SK-N-SH (cell line): ENCODE data around the gene STRIP2. TPM values are rescaled to one million over a fixed set of nuclear protein-coding genes. Genes with fewer than 3 reads are reported as not detected.
A peak's percentile ranks its signal among the peaks of the same experiment; 100 is the strongest.

Experiments used
- CTCF ChIA-PET: fragments of 300-600, 350-600 bp; formaldehyde crosslinking; extraction: SDS; loops from one replicate; lab custom pipeline; 2021; lab: Yijun Ruan, JAX
- POLR2A ChIA-PET: fragments of 350-600 bp; sonication (Branson Sonifier 250); formaldehyde crosslinking; extraction: SDS; loops from one replicate; lab custom pipeline; 2020; ENCODE audit warnings: antibody characterized with exemption, inconsistent platforms; lab: Yijun Ruan, JAX
- DNase-seq: peaks from one replicate; pipeline ENCODE4 v3.0.0; 2012
- H2AFZ ChIP-seq: fragments of 200-600 bp; sonication (generic); 2 replicates; pipeline ENCODE4 v1.8.1; 2016; ENCODE audit warnings: antibody characterized with exemption, mild to moderate bottlenecking, low read depth
- H3F3A ChIP-seq: fragments of 200-600 bp; sonication (generic); replicated peaks from 2 replicates; pipeline ENCODE3; 2016; ENCODE audit warnings: antibody characterized with exemption, mild to moderate bottlenecking; ENCODE audit not compliant: insufficient read depth
- H3K27ac ChIP-seq, 2 experiments: fragments of 200-500 bp in 1 of 2; fragments of 200-600 bp in 1 of 2; sonication (Bioruptor generic) in 1 of 2; sonication (generic), shearing (Covaris generic) in 1 of 2; 2 replicates each; pipeline versions ENCODE4 v1.5.1 to v1.6.1; 2014 to 2016; ENCODE audit warnings: low read depth in 2 of 2, inconsistent platforms in 1 of 2, low read length in 1 of 2, mild to moderate bottlenecking in 1 of 2, mixed read lengths in 1 of 2
- H3K27me3 ChIP-seq: fragments of 200-600 bp; sonication (generic), shearing (Covaris generic); 2 replicates; pipeline ENCODE4 v1.6.1; 2016; ENCODE audit warnings: mixed run types; ENCODE audit not compliant: insufficient read depth
- H3K36me3 ChIP-seq, 2 experiments: fragments of 200-500 bp in 1 of 2; fragments of 200-600 bp in 1 of 2; sonication (Bioruptor generic) in 1 of 2; sonication (generic) in 1 of 2; replicated peaks in 1 of 2; 2 replicates each; pipeline versions ENCODE3 to v1.5.1; 2014 to 2016; ENCODE audit warnings: low read length in 1 of 2, mild to moderate bottlenecking in 1 of 2; ENCODE audit not compliant: insufficient read depth in 2 of 2, control insufficient read depth in 1 of 2
- H3K4me1 ChIP-seq, 2 experiments: fragments of 200-500 bp in 1 of 2; fragments of 200-600 bp in 1 of 2; sonication (Bioruptor generic) in 1 of 2; sonication (generic), shearing (Covaris generic) in 1 of 2; 2 replicates each; pipeline versions ENCODE4 v1.5.1 to v1.6.1; 2014 to 2016; ENCODE audit warnings: low read depth in 1 of 2, low read length in 1 of 2, mixed run types in 1 of 2; ENCODE audit not compliant: insufficient read depth in 2 of 2, control insufficient read depth in 1 of 2
- H3K4me2 ChIP-seq: fragments of 200-600 bp; sonication (generic), shearing (Covaris generic); 2 replicates; pipeline ENCODE4 v1.6.1; 2017; ENCODE audit warnings: mixed run types
- H3K4me3 ChIP-seq, 2 experiments: fragments of 200-500 bp in 1 of 2; fragments of 200-600 bp in 1 of 2; sonication (Bioruptor generic) in 1 of 2; sonication (generic), shearing (Covaris generic) in 1 of 2; 2 replicates each; pipeline versions ENCODE4 v1.5.1 to v1.8.1; 2014 to 2016; ENCODE audit warnings: low read depth in 2 of 2, inconsistent platforms in 1 of 2, low read length in 1 of 2, mild to moderate bottlenecking in 1 of 2, mixed read lengths in 1 of 2, moderate library complexity in 1 of 2
- H3K79me2 ChIP-seq: fragments of 200-600 bp; sonication (generic); 2 replicates; pipeline ENCODE4 v1.8.1; 2017; ENCODE audit warnings: mild to moderate bottlenecking; ENCODE audit not compliant: insufficient read depth
- H3K9ac ChIP-seq: fragments of 200-600 bp; sonication (generic); 2 replicates; pipeline ENCODE4 v1.6.1; 2017; ENCODE audit warnings: mixed run types
- H3K9me2 ChIP-seq: fragments of 200-600 bp; sonication (generic); 2 replicates; pipeline ENCODE4 v1.6.1; 2017; ENCODE audit warnings: mixed run types
- H3K9me3 ChIP-seq: fragments of 200-600 bp; sonication (generic); 2 replicates; pipeline ENCODE4 v1.6.1; 2017; ENCODE audit warnings: mixed run types, mild to moderate bottlenecking, moderate library complexity
- H4K20me1 ChIP-seq: fragments of 200-600 bp; sonication (generic); 2 replicates; pipeline ENCODE4 v1.6.1; 2017; ENCODE audit warnings: mild to moderate bottlenecking, mixed run types; ENCODE audit not compliant: insufficient read depth
- CHD2 ChIP-seq: fragments of 150-350 bp; IDR thresholded peaks from 2 replicates; pipeline ENCODE4 v1.6.1; 2018; ENCODE audit warnings: low read length; ENCODE audit not compliant: partially characterized antibody
- ELF1 ChIP-seq: IDR thresholded peaks from 2 replicates; pipeline ENCODE4 v1.4.0; 2012
- EP300 ChIP-seq, 2 experiments: IDR thresholded peaks; 2 replicates each; pipeline versions ENCODE4 v1.4.0 to v1.6.1; 2012; ENCODE audit warnings: borderline replicate concordance in 1 of 2, low read depth in 1 of 2, low read length in 1 of 2
- FOSL2 ChIP-seq: IDR thresholded peaks from 2 replicates; pipeline ENCODE4 v1.4.0; 2012; ENCODE audit warnings: low read depth, mild to moderate bottlenecking, moderate library complexity, borderline replicate concordance
- FOXJ3 ChIP-seq: sonication (generic); formaldehyde crosslinking; IDR thresholded peaks from 2 replicates; pipeline ENCODE4 v1.5.1; 2020; ENCODE audit warnings: mild to moderate bottlenecking, missing genetic modification reagents
- GABPA ChIP-seq: IDR thresholded peaks from 2 replicates; pipeline ENCODE4 v1.4.0; 2012; ENCODE audit warnings: low read depth, mild to moderate bottlenecking
- JUND ChIP-seq: IDR thresholded peaks from 2 replicates; pipeline ENCODE4 v1.4.0; 2012
- MXI1 ChIP-seq: IDR thresholded peaks from 2 replicates; pipeline ENCODE4 v1.6.1; 2012; ENCODE audit warnings: mild to moderate bottlenecking, low read depth, low read length, improper control_type of control experiment
- NRF1 ChIP-seq: IDR thresholded peaks from 2 replicates; pipeline ENCODE4 v1.6.1; 2012; ENCODE audit warnings: low read depth, mild to moderate bottlenecking, low read length
- POLR2AphosphoS5 ChIP-seq: IDR thresholded peaks from 2 replicates; pipeline ENCODE4 v1.6.1; 2012; ENCODE audit warnings: low read depth, low read length
- RAD21 ChIP-seq: IDR thresholded peaks from 2 replicates; pipeline ENCODE4 v1.6.1; 2012; ENCODE audit warnings: mild to moderate bottlenecking, low read length
- RXRA ChIP-seq: IDR thresholded peaks from 2 replicates; pipeline ENCODE4 v1.4.0; 2012; ENCODE audit warnings: low read depth, mild to moderate bottlenecking, borderline replicate concordance
- SIN3A ChIP-seq: IDR thresholded peaks from 2 replicates; pipeline ENCODE4 v1.6.1; 2012; ENCODE audit warnings: low read depth, mild to moderate bottlenecking, low read length, moderate library complexity, borderline replicate concordance
- SMC3 ChIP-seq: IDR thresholded peaks from 2 replicates; pipeline ENCODE4 v1.6.1; 2012; ENCODE audit warnings: low read depth, low read length, improper control_type of control experiment
- TCF12 ChIP-seq: IDR thresholded peaks from 2 replicates; pipeline ENCODE4 v1.4.0; 2012
- TEAD4 ChIP-seq: IDR thresholded peaks from 2 replicates; pipeline ENCODE4 v1.4.0; 2012; ENCODE audit warnings: mild to moderate bottlenecking, borderline replicate concordance; ENCODE audit not compliant: insufficient read depth
- YY1 ChIP-seq: IDR thresholded peaks from 2 replicates; pipeline ENCODE4 v1.4.0; 2012; ENCODE audit warnings: low read depth, mild to moderate bottlenecking
- WGBS: methylation state at CpG from one replicate; pipeline ENCODE4 v1.1.6; 2017; ENCODE audit warnings: low lambda C conversion rate; 5-methylcytosine and 5-hydroxymethylcytosine counted together
- polyA plus RNA-seq, 3 experiments: library from polyadenylated mRNA; depleted of rRNA; stranded (reverse); fragments of >200 nt; gene quantifications; 2 replicates each; pipeline ENCODE4 v1.2.3, GENCODE V29; 2012
- TF ChIP-seq, protein P1 (sequence below): IDR thresholded peaks from 2 replicates; pipeline ENCODE4 v1.4.0; 2012; ENCODE audit warnings: low read depth
- TF ChIP-seq, protein P2 (sequence below): IDR thresholded peaks from 2 replicates; pipeline ENCODE4; 2012
- TF ChIP-seq, protein P3 (sequence below): IDR thresholded peaks from 2 replicates; pipeline ENCODE4 v1.4.0; 2012; ENCODE audit warnings: low read depth, borderline replicate concordance

STRIP2 gene
- polyA plus RNA-seq, 1 of the 3 experiments (the other 2 are of a cell fraction) = 4.9 TPM

DNA sequence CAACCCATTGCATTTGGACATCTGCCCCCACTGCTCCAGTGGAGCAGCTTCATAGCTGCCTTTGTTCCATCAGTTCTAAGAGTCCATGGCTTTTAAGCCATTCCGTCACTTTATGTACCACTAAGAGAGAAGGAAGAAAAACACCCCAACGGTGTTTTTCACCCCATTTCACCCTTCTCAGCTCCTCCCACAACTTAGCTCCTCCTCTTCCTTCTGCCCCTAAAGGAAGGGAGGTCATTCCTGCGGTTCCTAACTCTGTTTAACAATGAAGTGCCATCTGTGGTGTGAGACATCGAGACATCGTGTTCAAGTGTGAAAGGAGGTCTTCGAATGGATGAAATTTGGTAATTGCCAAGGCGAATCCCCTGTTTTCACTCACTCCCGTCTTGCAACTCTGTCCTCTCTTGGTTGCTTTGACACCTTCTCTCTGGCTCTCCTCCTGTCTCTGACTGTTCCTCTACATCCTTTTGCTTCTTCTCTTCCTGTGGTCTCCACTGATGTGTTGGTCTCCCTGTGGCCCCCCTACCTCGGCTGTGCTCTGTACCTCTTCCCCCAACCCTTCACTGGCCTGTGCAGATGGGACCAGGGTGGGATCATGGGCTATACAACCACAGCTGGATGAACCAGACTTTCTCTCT, 91.1 kb downstream of the STRIP2 start (continued):
- TF ChIP-seq ELF1 = no peak
- TF ChIP-seq RAD21 = no peak
- no peak for TF ChIP-seq FOSL2
- no peak for TF ChIP-seq TEAD4
- TF ChIP-seq MXI1 = no peak
- no peak for TF ChIP-seq POLR2AphosphoS5
- TF ChIP-seq, protein P1, sequence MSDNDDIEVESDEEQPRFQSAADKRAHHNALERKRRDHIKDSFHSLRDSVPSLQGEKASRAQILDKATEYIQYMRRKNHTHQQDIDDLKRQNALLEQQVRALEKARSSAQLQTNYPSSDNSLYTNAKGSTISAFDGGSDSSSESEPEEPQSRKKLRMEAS = no peak
- TF ChIP-seq, all 33 proteins: peak for 0

DNA sequence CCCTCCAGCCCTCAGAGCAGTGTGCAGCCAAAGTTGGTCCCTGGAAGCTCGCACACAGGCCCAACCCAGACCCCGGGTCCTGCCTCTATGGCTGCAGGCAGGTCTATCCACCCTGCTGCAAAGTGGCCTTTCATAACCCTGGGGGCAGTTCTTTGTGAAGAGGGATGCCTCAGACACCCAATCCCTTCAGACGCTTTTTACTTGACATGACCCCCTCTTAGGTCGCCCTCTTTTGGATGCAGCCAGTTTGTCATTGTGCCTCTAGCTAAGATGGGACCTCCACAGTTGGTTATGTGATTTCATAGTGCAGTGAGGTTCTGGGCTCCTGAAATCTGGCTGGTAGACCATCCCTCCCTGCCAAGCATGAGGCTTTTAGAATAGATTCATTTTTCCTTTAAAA, 95.4 kb downstream of the STRIP2 start:
- H3K79me2 ChIP-seq = no peaks in the 10 kb centered on the region
- no peak overlapping the region for H3K4me2 ChIP-seq
- DNase-seq = no peak
- H3K9me3 ChIP-seq = no peaks in the 10 kb centered on the region
- no peaks in the 10 kb centered on the region for H3K27me3 ChIP-seq
- H2AFZ ChIP-seq = no peak overlapping the region
- H3K9me2 ChIP-seq = no peaks in the 10 kb centered on the region
- no peaks in the 10 kb centered on the region for H4K20me1 ChIP-seq
- 96% methylated on average over 4 of the region's 4 CpGs for WGBS
- ChIA-PET POLR2A (no interaction called here), CTCF (interaction anchor here (1.0 to 1.9 kb wide), 3 partner anchors 12 to 46 kb away, joined by 3 to 5 read pairs (median 5); no protein-coding TSS in a partner anchor)
- H3K9ac ChIP-seq = no peak overlapping the region
- H3K36me3 ChIP-seq = no peaks in the 10 kb centered on the region
- no peak overlapping the region for H3K27ac ChIP-seq
- peaks cover 0 to 9% of the 10 kb centered on the region in 2 experiments; a peak in 1 of 4 replicates for H3K4me1 ChIP-seq
- H3K4me3 ChIP-seq = no peak overlapping the region
- no peaks in the 10 kb centered on the region for H3F3A ChIP-seq
- TF ChIP-seq EP300 (IDR thresholded peaks at IDR 0.05; ENCODE audit: borderline replicate concordance in 1 of 2, low read depth in 1 of 2, low read length in 1 of 2) (no peak), FOXJ3 (CRISPR knock-in tag) (no peak), SMC3 (no peak), SIN3A (no peak), ELF1 (no peak)
- TF ChIP-seq, all 33 proteins: peak for 0

DNA sequence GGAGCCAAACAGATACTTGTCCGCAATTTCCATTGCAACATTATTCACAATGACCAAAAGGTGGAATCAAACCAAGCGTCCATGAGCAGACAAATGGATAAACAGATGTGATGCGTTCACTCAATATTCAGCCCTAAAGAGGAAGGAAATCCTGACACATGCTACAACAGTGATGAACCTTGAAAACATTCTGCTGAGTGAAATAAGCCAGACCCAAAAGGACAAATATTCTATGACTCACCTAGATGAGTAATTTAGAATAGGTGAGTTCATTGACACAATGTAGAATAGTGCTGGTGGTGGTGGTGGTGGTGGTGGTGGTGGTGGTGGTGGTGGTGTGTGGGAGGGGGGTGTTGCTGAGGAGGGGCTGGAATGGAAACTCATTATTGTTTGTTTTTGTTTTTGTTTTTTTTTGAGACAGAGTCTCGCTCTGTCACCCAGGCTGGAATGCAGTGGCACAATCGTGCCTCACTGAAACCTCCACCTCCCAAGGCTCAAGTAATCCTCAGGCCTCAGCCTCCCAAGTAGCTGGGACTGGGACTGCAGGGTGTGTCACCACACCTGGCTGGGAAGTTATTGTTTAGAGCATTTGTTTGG, 96.7 kb downstream of the STRIP2 start:
- no peaks in the 10 kb centered on the region for H3F3A ChIP-seq
- H3K9ac ChIP-seq = no peak overlapping the region
- no peaks in the 10 kb centered on the region for H3K9me2 ChIP-seq
- H3K27ac ChIP-seq = no peak overlapping the region
- TF ChIP-seq NRF1 = no peak
- TF ChIP-seq, protein P1 = peak; percentile 46; the same call in 1 of the 2 replicates
- TF ChIP-seq SIN3A = peak; percentile 62; the same call in 1 of the 2 replicates
- TF ChIP-seq TCF12 = peak; percentile 97
- TF ChIP-seq JUND = peak; percentile 90
- TF ChIP-seq CHD2 = no peak
- peak; percentile 95 for TF ChIP-seq FOSL2
- no peak for TF ChIP-seq RAD21
- no peak for TF ChIP-seq MXI1
- TF ChIP-seq, protein P2, sequence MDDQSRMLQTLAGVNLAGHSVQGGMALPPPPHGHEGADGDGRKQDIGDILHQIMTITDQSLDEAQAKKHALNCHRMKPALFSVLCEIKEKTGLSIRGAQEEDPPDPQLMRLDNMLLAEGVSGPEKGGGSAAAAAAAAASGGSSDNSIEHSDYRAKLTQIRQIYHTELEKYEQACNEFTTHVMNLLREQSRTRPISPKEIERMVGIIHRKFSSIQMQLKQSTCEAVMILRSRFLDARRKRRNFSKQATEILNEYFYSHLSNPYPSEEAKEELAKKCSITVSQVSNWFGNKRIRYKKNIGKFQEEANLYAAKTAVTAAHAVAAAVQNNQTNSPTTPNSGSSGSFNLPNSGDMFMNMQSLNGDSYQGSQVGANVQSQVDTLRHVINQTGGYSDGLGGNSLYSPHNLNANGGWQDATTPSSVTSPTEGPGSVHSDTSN = peak; percentile 93
- TF ChIP-seq EP300 (IDR thresholded peaks at IDR 0.05; ENCODE audit: borderline replicate concordance in 1 of 2, low read depth in 1 of 2, low read length in 1 of 2) = peak in 1 of 2 experiments; percentile 78; a peak in 1 of 4 replicates
- no peak for TF ChIP-seq GABPA
- TF ChIP-seq RXRA = peak; percentile 54; the same call in 1 of the 2 replicates
- peak; percentile 68; the same call in 1 of the 2 replicates for TF ChIP-seq POLR2AphosphoS5
- TF ChIP-seq YY1 = no peak
- TF ChIP-seq, protein P3, sequence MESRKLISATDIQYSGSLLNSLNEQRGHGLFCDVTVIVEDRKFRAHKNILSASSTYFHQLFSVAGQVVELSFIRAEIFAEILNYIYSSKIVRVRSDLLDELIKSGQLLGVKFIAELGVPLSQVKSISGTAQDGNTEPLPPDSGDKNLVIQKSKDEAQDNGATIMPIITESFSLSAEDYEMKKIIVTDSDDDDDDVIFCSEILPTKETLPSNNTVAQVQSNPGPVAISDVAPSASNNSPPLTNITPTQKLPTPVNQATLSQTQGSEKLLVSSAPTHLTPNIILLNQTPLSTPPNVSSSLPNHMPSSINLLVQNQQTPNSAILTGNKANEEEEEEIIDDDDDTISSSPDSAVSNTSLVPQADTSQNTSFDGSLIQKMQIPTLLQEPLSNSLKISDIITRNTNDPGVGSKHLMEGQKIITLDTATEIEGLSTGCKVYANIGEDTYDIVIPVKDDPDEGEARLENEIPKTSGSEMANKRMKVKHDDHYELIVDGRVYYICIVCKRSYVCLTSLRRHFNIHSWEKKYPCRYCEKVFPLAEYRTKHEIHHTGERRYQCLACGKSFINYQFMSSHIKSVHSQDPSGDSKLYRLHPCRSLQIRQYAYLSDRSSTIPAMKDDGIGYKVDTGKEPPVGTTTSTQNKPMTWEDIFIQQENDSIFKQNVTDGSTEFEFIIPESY = no peak
- no peak overlapping the region for H3K4me3 ChIP-seq
- CTCF ChIA-PET = no interaction called here
- no peak overlapping the region for H2AFZ ChIP-seq
- H4K20me1 ChIP-seq = no peaks in the 10 kb centered on the region
- POLR2A ChIA-PET = no interaction called here
- H3K79me2 ChIP-seq = no peaks in the 10 kb centered on the region
- H3K4me2 ChIP-seq = peak overlapping the region; percentile 36; the same call in 1 of the 2 replicates
- WGBS = 62% methylated on average over 5 of the region's 5 CpGs
- no peaks in the 10 kb centered on the region for H3K36me3 ChIP-seq
- H3K27me3 ChIP-seq = no peaks in the 10 kb centered on the region
- DNase-seq = no peak
- H3K9me3 ChIP-seq = no peaks in the 10 kb centered on the region
- peaks cover 0 to 9% of the 10 kb centered on the region in 2 experiments; a peak in 1 of 4 replicates for H3K4me1 ChIP-seq
